ENCODE data around the gene ZNF503.

Gene ZNF503

GRCh38 chr10:75408911-75409885 lies 7.6 kb upstream of the ZNF503 start:
- no peak overlapping the region for H3K27ac Mint-ChIP-seq (ENCODE audit: low read depth)
- peak overlapping the region; percentile 47 for H3K4me3 Mint-ChIP-seq
- no peak for DNase-seq (ENCODE audit: low spot score in 2 of 2)
- H3K4me1 Mint-ChIP-seq = peaks cover 5% of the 10 kb centered on the region
- no peak for ATAC-seq (replicated peaks; ENCODE audit: extremely low read depth, poor library complexity, severe bottlenecking)
- peaks cover 5% of the 10 kb centered on the region for H3K9me3 Mint-ChIP-seq
- H3K36me3 Mint-ChIP-seq (ENCODE audit: insufficient read depth) = peaks cover 2% of the 10 kb centered on the region
- H3K27me3 Mint-ChIP-seq = peaks cover 76% of the 10 kb centered on the region

GRCh38 chr10:75408509-75408875 lies 6.9 kb upstream of the ZNF503 start:
- Mint-ChIP-seq H3K9me3 (peaks cover 5% of the 10 kb centered on the region), H3K27ac (ENCODE audit: low read depth) (no peak overlapping the region), H3K27me3 (peaks cover 83% of the 10 kb centered on the region), H3K36me3 (ENCODE audit: insufficient read depth) (peaks cover 2% of the 10 kb centered on the region), H3K4me1 (peaks cover 5% of the 10 kb centered on the region), H3K4me3 (peak overlapping the region; percentile 47)
- DNase-seq (ENCODE audit: low spot score in 2 of 2) (no peak), ATAC-seq (replicated peaks; ENCODE audit: extremely low read depth, poor library complexity, severe bottlenecking) (no peak)

GRCh38 chr10:75407713-75408508 lies 6.3 kb upstream of the ZNF503 start:
- Mint-ChIP-seq H3K27me3 (peaks cover 83% of the 10 kb centered on the region), H3K27ac (ENCODE audit: low read depth) (no peak overlapping the region), H3K4me1 (peaks cover 11% of the 10 kb centered on the region), H3K4me3 (peak overlapping the region; percentile 47), H3K36me3 (ENCODE audit: insufficient read depth) (peaks cover 2% of the 10 kb centered on the region), H3K9me3 (peaks cover 5% of the 10 kb centered on the region)
- ATAC-seq (replicated peaks; ENCODE audit: extremely low read depth, poor library complexity, severe bottlenecking) = no peak
- DNase-seq (ENCODE audit: low spot score in 2 of 2) = no peak

- H3K4me3 Mint-ChIP-seq = peak overlapping the region; percentile 40
- peaks cover 2% of the 10 kb centered on the region for H3K36me3 Mint-ChIP-seq (ENCODE audit: insufficient read depth)
- no peak for ATAC-seq (replicated peaks; ENCODE audit: extremely low read depth, poor library complexity, severe bottlenecking)
- H3K9me3 Mint-ChIP-seq = peaks cover 5% of the 10 kb centered on the region
- H3K27me3 Mint-ChIP-seq = peaks cover 83% of the 10 kb centered on the region
- no peak for DNase-seq (ENCODE audit: low spot score in 2 of 2)
- peaks cover 16% of the 10 kb centered on the region for H3K4me1 Mint-ChIP-seq
- H3K27ac Mint-ChIP-seq (ENCODE audit: low read depth) = no peak overlapping the region
Observed at GRCh38 chr10:75407224-75407712, 5.7 kb upstream of the ZNF503 start.

- H3K36me3 Mint-ChIP-seq (ENCODE audit: insufficient read depth) = peaks cover 2% of the 10 kb centered on the region
- H3K27me3 Mint-ChIP-seq = peaks cover 83% of the 10 kb centered on the region
- peaks cover 5% of the 10 kb centered on the region for H3K9me3 Mint-ChIP-seq
- no peak for ATAC-seq (replicated peaks; ENCODE audit: extremely low read depth, poor library complexity, severe bottlenecking)
- peaks cover 21% of the 10 kb centered on the region for H3K4me1 Mint-ChIP-seq
- no peak overlapping the region for H3K27ac Mint-ChIP-seq (ENCODE audit: low read depth)
- no peak for DNase-seq (ENCODE audit: low spot score in 2 of 2)
- H3K4me3 Mint-ChIP-seq = no peak overlapping the region
Observed at GRCh38 chr10:75406462-75407223, 5.1 kb upstream of the ZNF503 start.

- Mint-ChIP-seq H3K27ac (ENCODE audit: low read depth) (no peak overlapping the region), H3K4me1 (peaks cover 23% of the 10 kb centered on the region), H3K9me3 (peaks cover 5% of the 10 kb centered on the region), H3K27me3 (peaks cover 77% of the 10 kb centered on the region), H3K36me3 (ENCODE audit: insufficient read depth) (peaks cover 3% of the 10 kb centered on the region), H3K4me3 (peak overlapping the region; percentile 8)
- ATAC-seq (replicated peaks; ENCODE audit: extremely low read depth, poor library complexity, severe bottlenecking) (no peak), DNase-seq (ENCODE audit: low spot score in 2 of 2) (no peak)
Observed at GRCh38 chr10:75405598-75406461, 4.3 kb upstream of the ZNF503 start.

- DNase-seq (ENCODE audit: low spot score in 2 of 2) = no peak
- Mint-ChIP-seq H3K4me3 (no peak overlapping the region), H3K27me3 (peaks cover 77% of the 10 kb centered on the region), H3K36me3 (ENCODE audit: insufficient read depth) (peaks cover 2% of the 10 kb centered on the region), H3K9me3 (peaks cover 5% of the 10 kb centered on the region), H3K4me1 (peaks cover 31% of the 10 kb centered on the region), H3K27ac (ENCODE audit: low read depth) (no peak overlapping the region)
- ATAC-seq (replicated peaks; ENCODE audit: extremely low read depth, poor library complexity, severe bottlenecking) = no peak
Observed at GRCh38 chr10:75404815-75405597, 3.4 kb upstream of the ZNF503 start.

- no peak for ATAC-seq (replicated peaks; ENCODE audit: extremely low read depth, poor library complexity, severe bottlenecking)
- peaks cover 3% of the 10 kb centered on the region for H3K36me3 Mint-ChIP-seq (ENCODE audit: insufficient read depth)
- peaks cover 5% of the 10 kb centered on the region for H3K9me3 Mint-ChIP-seq
- H3K4me3 Mint-ChIP-seq = no peak overlapping the region
- DNase-seq (ENCODE audit: low spot score in 2 of 2) = no peak
- no peak overlapping the region for H3K27ac Mint-ChIP-seq (ENCODE audit: low read depth)
- H3K27me3 Mint-ChIP-seq = peaks cover 70% of the 10 kb centered on the region
- peaks cover 31% of the 10 kb centered on the region for H3K4me1 Mint-ChIP-seq
Observed at GRCh38 chr10:75403939-75404814, 2.6 kb upstream of the ZNF503 start.

GRCh38 chr10:75403144-75403938 lies 1.8 kb upstream of the ZNF503 start:
- H3K9me3 Mint-ChIP-seq = peaks cover 5% of the 10 kb centered on the region
- H3K4me1 Mint-ChIP-seq = peaks cover 31% of the 10 kb centered on the region
- DNase-seq (ENCODE audit: low spot score in 2 of 2) (no peak), ATAC-seq (replicated peaks; ENCODE audit: extremely low read depth, poor library complexity, severe bottlenecking) (no peak)
- peaks cover 66% of the 10 kb centered on the region for H3K27me3 Mint-ChIP-seq
- no peak overlapping the region for H3K27ac Mint-ChIP-seq (ENCODE audit: low read depth)
- H3K4me3 Mint-ChIP-seq = peak overlapping the region; percentile 77
- peaks cover 4% of the 10 kb centered on the region for H3K36me3 Mint-ChIP-seq (ENCODE audit: insufficient read depth)
